Kasumi-1 (cell line): ENCODE results near the gene BEGAIN.
A peak's percentile ranks its signal among the peaks of the same experiment; 100 is the strongest.

Experiments used
- DNase-seq, 2 experiments: peaks; one replicate each; lab custom pipeline; 2025; lab: John Stamatoyannopoulos, UW

Gene BEGAIN

GRCh38 chr14:100601064-100601463, 13.8 kb upstream of the BEGAIN start:
- no peak for DNase-seq

DNA sequence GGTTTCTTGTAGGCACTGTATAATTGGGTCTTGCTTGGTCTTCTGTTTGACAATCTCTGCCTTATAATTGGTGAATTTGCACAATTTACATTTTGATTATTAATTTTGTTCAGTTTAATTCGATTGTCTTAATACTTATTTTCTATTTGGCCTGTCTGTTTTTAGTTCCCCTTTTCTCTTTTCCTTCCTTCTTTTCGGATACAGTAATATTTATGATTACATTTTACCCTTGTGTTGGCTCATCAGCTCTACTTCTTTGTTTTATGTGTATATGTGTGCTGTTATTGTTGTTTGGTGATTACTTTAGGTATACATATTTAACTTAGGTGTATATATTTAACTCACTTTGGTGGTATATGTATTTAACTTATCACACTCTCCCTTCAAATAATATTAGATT, 12.8 kb upstream of the BEGAIN start:
- peak in 1 of 2 experiments; percentile 5 for DNase-seq

DNA sequence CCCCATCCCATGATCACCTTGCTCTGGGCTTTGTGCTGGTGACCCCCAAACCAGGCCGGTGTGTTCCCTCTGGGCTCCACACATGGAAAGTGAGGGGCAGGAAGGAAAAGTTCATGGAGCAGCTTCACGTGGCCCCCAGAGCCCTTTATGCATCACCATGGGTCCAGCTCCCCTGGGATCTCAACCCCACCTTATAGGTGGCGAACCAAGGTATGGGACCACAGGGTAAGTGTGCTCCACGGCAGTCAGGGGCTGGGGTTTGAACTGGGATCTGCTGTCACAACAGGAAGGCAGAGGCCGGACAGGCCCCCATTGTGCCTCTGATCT, 7.4 kb upstream of the BEGAIN start:
- no peak for DNase-seq

- DNase-seq, result no peak
Observed at GRCh38 chr14:100593751-100594624, 6.8 kb upstream of the BEGAIN start.

DNA sequence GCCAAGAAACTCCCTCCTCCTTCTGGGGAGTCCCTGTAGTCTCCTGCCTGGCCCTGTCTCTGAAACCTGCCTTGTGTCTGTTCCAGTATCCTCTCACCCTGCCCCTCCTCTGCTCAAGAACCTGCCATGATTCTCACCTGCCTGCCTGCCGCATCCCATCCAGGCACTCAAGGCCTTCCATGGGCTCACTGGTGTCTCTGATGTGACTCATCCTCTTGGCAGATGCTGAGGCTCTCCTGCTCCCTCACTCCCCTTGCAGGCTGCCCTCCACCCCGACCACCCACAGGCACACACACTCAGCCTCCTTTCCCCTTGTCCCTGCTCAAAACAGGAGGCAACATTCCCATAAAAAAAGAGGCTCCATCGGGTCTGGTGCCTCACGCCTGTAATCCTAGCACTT, 5.8 kb upstream of the BEGAIN start:
- DNase-seq, result no peak

GRCh38 chr14:100592461-100592891, 5.3 kb upstream of the BEGAIN start:
- DNase-seq, result no peak

- no peak for DNase-seq
Observed at GRCh38 chr14:100591453-100592371, 4.5 kb upstream of the BEGAIN start.

GRCh38 chr14:100590726-100591452, 3.7 kb upstream of the BEGAIN start:
- DNase-seq, result no peak

DNA sequence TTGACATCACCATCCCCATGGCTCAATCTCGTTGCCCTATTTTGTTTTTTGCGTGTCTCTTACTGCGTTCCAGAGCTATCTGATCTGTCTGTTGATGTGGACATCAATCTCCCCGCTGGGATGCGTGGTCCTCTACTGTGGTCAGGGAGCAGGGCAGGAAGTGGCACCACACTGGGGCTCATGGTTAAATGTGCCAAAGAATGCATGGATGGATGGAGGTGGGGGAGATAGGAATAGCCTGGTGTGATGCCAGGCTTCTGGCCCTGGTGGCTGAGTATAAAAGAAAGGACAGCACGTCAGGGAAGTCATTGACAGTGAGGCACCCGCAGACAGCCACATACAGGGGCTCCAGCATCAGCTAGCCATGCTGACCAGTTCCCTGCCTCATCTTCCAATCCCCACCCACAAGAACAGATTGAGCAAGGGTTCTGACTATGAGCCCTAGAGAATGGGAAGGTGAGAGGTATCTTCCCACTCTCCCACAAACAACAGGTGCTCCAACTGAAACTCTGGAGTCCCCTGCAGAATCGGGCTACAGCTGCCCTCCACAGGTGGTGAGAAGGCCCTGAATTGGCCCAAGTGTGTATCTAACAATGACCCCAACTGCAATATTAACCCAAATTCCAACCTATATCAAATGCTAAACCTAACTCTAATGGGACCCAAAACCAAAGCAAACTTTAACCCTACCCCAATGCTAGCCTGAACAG, 2.7 kb upstream of the BEGAIN start:
- DNase-seq, result no peak

- no peak for DNase-seq
Observed at GRCh38 chr14:100589071-100589759, 2.0 kb upstream of the BEGAIN start.

DNA sequence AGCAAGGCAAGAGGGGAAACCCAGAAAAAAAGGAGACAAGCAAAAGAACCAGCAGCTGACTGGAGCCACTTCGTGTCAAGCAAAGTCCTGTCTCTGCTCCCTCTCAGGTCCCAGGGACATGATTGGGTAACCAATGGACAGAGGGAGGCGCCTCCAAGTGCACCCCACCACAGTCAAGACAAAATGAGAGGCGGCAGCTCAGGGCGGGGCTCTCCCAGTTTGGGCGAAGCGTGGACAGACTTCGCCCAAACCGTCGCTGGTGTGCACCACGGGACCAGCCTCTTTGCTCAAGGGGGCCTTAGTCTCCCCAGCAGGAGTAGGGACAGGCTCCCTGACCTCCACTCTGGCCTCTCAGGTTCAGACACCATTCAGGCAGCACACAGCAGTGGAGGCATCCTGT, 1.5 kb upstream of the BEGAIN start:
- no peak for DNase-seq

GRCh38 chr14:100587763-100588411, 670 bp upstream of the BEGAIN start:
- no peak for DNase-seq

DNA sequence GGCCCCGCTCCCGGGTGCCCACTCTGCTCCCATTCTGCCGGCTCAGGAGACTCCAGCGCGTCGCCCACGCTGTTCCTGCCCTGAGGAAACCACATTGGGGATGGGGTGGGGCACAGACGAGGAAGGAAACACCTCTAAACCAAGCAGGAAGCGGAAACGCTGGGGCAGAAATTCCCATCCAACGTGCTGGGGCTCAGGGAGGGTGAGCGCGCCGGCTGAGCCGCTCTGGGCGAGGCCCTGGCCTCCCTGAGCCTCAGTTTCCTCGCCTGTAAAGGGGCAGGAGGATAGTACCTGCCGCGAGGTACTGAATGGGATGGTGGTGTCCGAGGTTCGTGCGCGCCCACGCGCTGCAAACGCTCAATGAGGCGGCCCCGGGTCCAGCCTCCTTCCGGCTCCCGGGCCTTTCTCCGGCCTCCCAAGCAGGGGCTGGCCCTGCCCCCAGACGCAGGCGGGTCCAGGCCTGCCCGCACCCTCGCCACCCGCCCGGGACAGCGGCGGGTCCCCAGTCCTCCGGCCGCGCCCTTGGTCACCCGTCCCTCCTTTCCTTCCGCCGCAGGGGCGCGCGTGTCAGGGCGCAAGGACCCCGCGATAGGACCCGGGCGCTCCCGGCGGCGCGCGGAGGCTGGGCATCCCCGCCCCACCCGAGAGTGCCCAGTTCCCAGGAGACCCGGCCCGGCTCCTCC, 673 bp downstream of the BEGAIN start:
- no peak for DNase-seq

DNA sequence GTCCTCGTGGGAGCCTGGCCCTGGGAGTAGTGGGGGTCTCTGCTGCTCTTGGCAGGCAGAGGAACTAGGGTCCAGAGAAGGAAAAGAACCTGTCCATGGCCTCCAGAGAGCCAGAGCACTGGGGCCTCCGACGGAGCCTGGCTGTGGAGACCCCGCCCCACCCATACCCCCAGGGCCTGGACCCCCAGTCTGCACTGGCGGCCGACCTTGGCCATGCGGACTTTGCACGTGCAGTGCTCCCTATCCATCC, 1.1 kb downstream of the BEGAIN start:
- DNase-seq, result no peak

DNA sequence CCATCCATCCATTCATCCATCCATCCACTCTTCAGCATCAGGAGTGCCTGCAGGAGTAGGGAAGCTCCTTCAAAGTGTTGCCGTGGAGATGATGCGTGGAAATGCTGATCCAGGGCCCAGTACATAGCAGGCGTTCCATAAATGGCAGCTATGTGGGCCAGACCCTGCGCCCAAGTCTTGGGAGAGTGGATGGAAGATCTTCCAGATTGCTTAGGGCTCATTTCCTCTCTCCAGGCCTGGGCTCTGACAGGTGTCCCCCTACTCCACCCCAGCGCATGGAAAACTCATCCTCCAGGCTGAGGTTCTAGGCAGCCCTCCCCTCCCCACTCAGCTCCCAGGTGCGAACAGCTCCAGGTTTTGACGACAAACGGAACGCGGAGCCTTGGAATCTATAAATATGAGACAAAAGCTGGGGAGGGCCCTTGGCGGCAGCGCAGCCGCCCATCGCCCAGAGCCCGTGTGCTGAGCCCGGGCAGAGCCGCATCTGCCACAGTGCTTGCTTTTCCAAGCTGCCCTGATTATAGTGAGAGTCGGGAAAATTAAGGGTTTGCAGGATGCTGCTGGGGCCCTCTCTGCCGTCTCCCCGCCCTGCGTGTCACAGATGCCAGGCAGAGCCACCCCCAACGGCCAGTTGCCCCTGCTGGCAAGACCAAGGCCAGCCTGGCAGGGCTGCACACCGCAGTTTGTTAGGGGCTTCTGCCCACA, 1.6 kb downstream of the BEGAIN start:
- no peak for DNase-seq

GRCh38 chr14:100584056-100585031, 2.9 kb downstream of the BEGAIN start:
- no peak for DNase-seq

DNA sequence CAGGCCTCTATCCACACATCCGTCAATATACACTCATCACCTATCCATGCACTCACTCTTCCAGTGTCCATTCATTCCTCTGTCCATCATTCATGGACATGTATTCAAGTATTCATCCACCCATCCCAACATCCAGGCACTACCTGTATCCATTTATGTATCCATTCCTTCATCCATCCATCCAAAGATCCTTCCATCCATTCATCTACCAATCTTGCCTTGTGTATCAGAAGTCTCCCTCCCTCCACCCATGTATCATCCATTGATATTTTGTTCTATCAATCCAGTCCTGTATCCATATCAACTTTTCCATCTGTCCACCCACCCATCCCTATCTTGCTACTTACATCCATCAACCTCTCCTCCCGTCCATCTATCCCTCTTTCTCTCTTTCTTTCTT, 4.0 kb downstream of the BEGAIN start:
- no peak for DNase-seq

DNA sequence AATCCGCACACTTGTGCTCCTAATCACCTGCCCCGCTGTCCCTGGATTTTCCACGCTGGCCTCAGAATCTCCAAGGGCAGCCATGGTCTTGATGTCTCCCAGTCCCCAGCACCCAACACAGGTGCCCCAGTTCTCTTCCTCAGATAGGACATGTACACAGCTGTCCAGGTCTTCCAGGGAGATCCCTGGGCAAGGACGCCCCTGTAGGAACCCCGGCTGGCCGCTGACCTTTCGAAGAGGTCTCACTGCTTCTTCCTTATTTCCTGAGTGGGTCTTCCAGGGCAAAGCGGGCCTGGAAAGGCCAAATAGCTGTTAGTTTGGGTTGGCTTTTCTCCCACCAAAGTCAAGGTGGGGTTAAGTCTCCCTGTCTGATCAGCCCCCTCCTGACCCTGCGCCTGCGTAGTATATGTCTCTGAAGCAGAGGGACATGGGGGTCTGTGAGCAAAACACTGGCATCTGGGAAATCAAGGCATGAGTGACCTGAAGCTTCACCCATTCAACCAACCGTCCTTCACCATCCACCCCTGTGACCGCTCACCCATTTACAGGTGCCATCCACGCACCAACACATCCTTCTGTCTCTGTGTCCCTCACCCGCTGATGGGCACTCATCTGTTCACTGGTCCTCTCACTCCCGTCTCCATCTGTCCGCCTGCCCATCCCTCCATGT, 4.6 kb downstream of the BEGAIN start:
- DNase-seq, result no peak
